HG03135 (cell line): ENCODE data around the gene VCPKMT.

Experiments used
- ATAC-seq: cut with Tn5 transposase; IDR thresholded peaks from one replicate; pipeline ENCODE4 v1.9.1; 2021; ENCODE audit warnings: mild to moderate bottlenecking, moderate library complexity; ENCODE audit not compliant: unreplicated experiment

VCPKMT gene

GRCh38 chr14:50068496-50068895, 47.9 kb downstream of the VCPKMT start:
- no peak for ATAC-seq

- ATAC-seq, result no peak
These were observed 48.5 kb downstream of the VCPKMT start for GRCh38 chr14:50067723-50068495.

GRCh38 chr14:50065583-50065982, 50.8 kb downstream of the VCPKMT start:
- no peak for ATAC-seq

DNA sequence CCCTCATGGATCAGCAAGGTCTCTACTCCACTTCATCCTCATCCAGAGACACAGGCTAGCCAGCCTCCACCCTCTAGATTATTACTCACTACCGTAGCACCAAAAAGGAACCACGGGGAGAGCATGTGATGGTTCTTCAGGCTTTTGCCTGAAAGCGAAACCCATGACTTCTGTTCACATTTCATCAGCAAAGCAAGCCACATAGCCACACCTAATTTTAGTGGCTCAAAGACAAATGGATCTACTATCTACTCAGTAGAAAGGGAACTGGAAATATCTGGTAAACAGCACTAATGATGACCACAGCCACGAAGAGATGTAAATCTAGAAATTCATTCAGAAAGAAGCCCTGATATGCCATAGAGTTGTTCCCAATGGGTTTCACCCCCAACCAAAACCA, 51.4 kb downstream of the VCPKMT start:
- peak; percentile 68 for ATAC-seq

GRCh38 chr14:50063876-50064420, 52.4 kb downstream of the VCPKMT start:
- ATAC-seq, result no peak

GRCh38 chr14:50062438-50063085, 53.8 kb downstream of the VCPKMT start:
- ATAC-seq, result peak; percentile 1

DNA sequence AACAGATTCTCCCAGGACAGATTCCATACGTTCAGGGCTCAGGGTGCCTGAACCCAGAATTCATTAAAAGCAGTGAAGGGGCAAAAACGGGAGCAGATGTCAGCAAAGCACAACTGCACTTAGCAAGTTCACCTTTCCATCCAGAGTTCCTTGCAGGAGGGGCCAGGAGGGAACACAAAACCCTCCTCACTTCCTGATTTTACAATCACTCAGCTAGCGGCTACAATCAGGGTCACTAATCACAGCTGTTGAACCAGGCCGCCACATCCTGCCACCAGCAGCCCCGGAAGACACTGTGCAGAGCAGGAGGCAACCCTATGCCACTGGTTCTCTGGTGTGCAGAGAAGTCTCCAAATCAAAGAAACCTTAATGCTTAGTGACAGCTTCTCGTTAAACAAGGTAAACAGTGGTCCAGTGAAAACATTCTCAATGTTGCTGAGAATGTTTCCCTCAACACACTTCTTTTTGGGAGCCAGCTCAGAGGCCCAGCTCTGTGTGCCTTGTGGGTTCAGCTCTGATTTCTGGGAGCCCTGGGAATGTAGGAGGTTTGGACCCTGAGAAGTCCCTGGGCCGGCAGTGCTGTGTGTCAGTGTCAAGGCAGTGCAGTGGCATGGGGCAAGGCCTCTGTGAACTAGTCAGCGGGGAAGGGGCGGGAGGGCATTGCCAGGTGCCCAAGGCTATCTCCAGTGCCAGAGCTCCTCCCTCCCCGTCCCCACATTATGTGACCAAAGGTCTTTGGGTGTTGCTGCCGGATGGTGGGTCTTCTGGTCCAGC, 54.5 kb downstream of the VCPKMT start:
- ATAC-seq, result peak; percentile 62

- ATAC-seq, result peak; percentile 24
These were observed 55.3 kb downstream of the VCPKMT start for GRCh38 chr14:50060871-50061663.

DNA sequence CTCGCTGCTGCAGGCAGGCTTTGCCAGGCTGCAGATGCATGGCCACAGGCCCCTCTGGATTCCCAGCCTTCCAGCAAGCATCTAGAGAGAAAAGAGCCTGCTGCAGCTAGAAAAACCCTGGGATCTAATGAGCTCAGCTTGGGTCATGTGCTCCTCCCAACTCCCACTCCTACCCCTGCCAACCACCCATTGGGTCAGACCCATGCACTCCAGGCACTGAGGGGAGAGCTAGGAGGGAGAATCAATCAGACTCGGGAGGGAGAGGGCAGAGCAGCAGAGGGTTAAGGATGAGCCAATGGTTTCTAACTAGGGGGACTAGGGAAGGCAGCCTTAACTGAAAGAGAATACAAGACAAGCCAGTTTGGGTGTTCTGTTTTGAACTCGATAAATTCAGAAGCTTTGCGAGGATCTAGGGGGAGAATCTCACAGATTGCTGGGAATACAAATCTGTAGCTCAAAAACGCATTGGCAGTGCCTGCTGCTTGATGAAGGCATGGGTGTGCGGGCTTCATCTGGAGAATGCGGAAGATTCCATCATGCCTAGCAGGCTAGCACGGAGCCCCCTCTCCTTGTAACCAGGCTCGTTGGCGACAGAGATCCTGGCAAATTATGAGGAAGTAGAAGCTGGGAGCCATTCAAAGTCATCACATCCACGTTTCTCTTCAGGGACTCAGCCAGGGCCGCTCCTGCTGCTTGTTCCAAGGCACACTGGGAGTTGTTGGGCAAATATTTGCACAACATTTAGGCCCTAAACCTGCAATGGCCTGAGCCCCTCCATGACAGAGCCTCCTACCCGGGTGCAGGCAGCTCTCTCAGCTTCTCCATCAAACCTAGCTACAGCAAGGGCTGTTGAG, 56.4 kb downstream of the VCPKMT start:
- no peak for ATAC-seq
